Measurements from ENCODE around the gene FHAD1. TPM values are rescaled to one million over a fixed set of nuclear protein-coding genes. Genes with fewer than 3 reads are reported as not detected.

Gene FHAD1
- total RNA-seq, 1 experiment from 2014 or later, result 1.9 TPM

DNA sequence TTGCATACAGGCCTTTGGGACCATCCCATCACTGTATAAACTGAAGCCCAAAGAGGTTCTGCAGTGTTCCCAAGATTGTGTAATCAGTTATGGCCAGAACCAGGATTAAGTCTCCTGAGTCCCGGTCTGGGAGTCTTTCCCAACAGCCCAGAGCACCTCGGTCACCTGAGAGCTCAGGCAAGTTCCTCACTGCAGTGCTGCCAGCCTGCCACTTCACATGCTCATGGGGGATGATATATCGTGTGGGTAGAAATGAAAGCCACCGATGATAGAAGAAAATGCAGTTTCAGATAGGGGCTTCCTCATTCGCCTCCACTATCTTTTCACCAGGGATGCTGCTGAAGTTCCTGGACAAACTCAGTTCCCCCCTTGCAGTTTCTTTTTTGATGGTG is 30.4 kb downstream of the FHAD1 start:
- no peak overlapping the region for H2BK120ac ChIP-seq (ENCODE audit: low read depth, low read length, poor library complexity, severe bottlenecking)
- H3K27ac ChIP-seq (ENCODE audit: insufficient read length, low read depth, low read length), result no peak overlapping the region
- H3K27me3 ChIP-seq (ENCODE audit: insufficient read depth, low read length), result no peaks in the 10 kb centered on the region
- no peak for DNase-seq
- H3K9ac ChIP-seq (ENCODE audit: extremely low read depth, insufficient read length, low read length), result no peak overlapping the region
- H3K79me2 ChIP-seq (ENCODE audit: insufficient read depth, low read length), result no peaks in the 10 kb centered on the region
- no peaks in the 10 kb centered on the region for H3K4me1 ChIP-seq (ENCODE audit: insufficient read depth, low read length)
- no peak overlapping the region for H3K4me2 ChIP-seq (ENCODE audit: insufficient read depth, insufficient read length, low read length)
- no peak overlapping the region for H2AK5ac ChIP-seq (ENCODE audit: insufficient read length, low read length)
- H4K8ac ChIP-seq (replicated peaks; ENCODE audit: insufficient read length, low read depth, low read length), result no peak overlapping the region
- Mint-ChIP-seq H3K9me3 (no peaks in the 10 kb centered on the region), H3K27me3 (ENCODE audit: low read depth) (peaks cover 10% of the 10 kb centered on the region), H3K27ac (no peak overlapping the region), H3K36me3 (ENCODE audit: insufficient read depth in 1 of 3, low read depth in 3 of 3) (no peaks in the 10 kb centered on the region), H3K4me1 (peaks cover 3 to 6% of the 10 kb centered on the region in 2 experiments), H3K4me3 (no peak overlapping the region)
- no peak overlapping the region for H3K18ac ChIP-seq (ENCODE audit: insufficient read length, low read depth, low read length)
- H2BK12ac ChIP-seq (ENCODE audit: insufficient read length, low read depth, low read length), result no peak overlapping the region
- H3K56ac ChIP-seq (ENCODE audit: insufficient read length, low read depth, low read length), result no peak overlapping the region
- H4K91ac ChIP-seq (ENCODE audit: insufficient read length, low read depth, low read length), result no peak overlapping the region
- no peaks in the 10 kb centered on the region for H4K20me1 ChIP-seq (ENCODE audit: control insufficient read depth, insufficient read depth, insufficient read length)
- H3K4ac ChIP-seq (ENCODE audit: low read depth, low read length), result no peak overlapping the region
- WGBS (ENCODE audit: extremely low coverage, insufficient read length, low lambda C conversion rate), result no CpG with 5 or more reads among the region's 5 CpGs
- no peaks in the 10 kb centered on the region for H3K23me2 ChIP-seq (ENCODE audit: insufficient read length, low read depth, low read length, poor library complexity, severe bottlenecking)
- H2BK15ac ChIP-seq (ENCODE audit: low read depth, low read length), result no peak overlapping the region
- no peaks in the 10 kb centered on the region for H3K9me3 ChIP-seq (ENCODE audit: control insufficient read depth, low read depth, low read length)
- H2AFZ ChIP-seq (ENCODE audit: low read length), result no peak overlapping the region
- no peak overlapping the region for H4K5ac ChIP-seq (ENCODE audit: insufficient read length, low read depth, low read length)
- H3T11ph ChIP-seq (ENCODE audit: low read length), result no peak overlapping the region
- no peak overlapping the region for H3K23ac ChIP-seq (ENCODE audit: insufficient read length, low read depth, low read length)
- TF ChIP-seq, protein P1, sequence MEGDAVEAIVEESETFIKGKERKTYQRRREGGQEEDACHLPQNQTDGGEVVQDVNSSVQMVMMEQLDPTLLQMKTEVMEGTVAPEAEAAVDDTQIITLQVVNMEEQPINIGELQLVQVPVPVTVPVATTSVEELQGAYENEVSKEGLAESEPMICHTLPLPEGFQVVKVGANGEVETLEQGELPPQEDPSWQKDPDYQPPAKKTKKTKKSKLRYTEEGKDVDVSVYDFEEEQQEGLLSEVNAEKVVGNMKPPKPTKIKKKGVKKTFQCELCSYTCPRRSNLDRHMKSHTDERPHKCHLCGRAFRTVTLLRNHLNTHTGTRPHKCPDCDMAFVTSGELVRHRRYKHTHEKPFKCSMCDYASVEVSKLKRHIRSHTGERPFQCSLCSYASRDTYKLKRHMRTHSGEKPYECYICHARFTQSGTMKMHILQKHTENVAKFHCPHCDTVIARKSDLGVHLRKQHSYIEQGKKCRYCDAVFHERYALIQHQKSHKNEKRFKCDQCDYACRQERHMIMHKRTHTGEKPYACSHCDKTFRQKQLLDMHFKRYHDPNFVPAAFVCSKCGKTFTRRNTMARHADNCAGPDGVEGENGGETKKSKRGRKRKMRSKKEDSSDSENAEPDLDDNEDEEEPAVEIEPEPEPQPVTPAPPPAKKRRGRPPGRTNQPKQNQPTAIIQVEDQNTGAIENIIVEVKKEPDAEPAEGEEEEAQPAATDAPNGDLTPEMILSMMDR (conservative IDR thresholded peaks at IDR 0.05), result no peak
- H3K79me1 ChIP-seq (ENCODE audit: insufficient read depth, low read depth, low read length, poor library complexity, severe bottlenecking), result no peaks in the 10 kb centered on the region
- no peak overlapping the region for H2BK20ac ChIP-seq (ENCODE audit: low read depth, low read length, poor library complexity, severe bottlenecking)
- no peak overlapping the region for H3K14ac ChIP-seq (ENCODE audit: insufficient read depth, low read length)
- no peak overlapping the region for H2BK5ac ChIP-seq (ENCODE audit: insufficient read length, low read length)
